ENCODE measurements around the gene TMEM259. TPM values are rescaled to one million over a fixed set of nuclear protein-coding genes. Genes with fewer than 3 reads are reported as not detected.

Gene TMEM259
- total and polyA plus RNA-seq, 2 experiments from 2014 or later, result 82.8 to 196 TPM

DNA sequence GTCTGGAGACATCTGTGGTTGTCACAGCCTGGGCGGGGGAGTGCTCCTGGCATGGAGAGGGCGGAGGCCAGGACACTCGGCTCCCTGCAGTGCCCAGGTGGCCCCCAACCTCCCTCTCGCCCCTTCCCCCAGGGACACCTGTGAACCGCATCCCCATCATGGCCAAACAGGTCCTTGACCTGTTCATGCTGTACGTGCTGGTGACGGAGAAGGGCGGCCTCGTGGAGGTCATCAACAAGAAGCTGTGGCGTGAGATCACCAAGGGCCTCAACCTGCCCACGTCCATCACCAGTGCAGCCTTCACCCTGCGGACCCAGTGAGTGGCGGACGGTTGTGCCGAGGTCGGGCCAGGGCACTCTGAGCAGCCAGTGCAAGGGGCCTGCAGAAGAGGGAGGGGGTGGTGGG, 56.8 kb downstream of the TMEM259 start:
- DNase-seq (ENCODE audit: low spot score), result no peak
- H3K27me3 Mint-ChIP-seq (ENCODE audit: insufficient read depth, low read depth, poor library complexity), result peaks cover 17% of the 10 kb centered on the region
- no peak overlapping the region for H3K27ac Mint-ChIP-seq
- H3K36me3 ChIP-seq (ENCODE audit: insufficient read depth), result peaks cover 16% of the 10 kb centered on the region
- no peaks in the 10 kb centered on the region for H3K9me2 ChIP-seq (ENCODE audit: insufficient read depth)
- no peak overlapping the region for H3K27ac ChIP-seq (ENCODE audit: low read depth)
- H2AFZ ChIP-seq, result no peak overlapping the region
- no peaks in the 10 kb centered on the region for H3K4me1 ChIP-seq (ENCODE audit: insufficient read depth)
- H3F3A ChIP-seq (replicated peaks; ENCODE audit: low read depth), result 0 out of 2 replicates have a peak, but pooled peaks cover 7% of the 10 kb centered on the region
- no peak for ATAC-seq
- peaks cover 12% of the 10 kb centered on the region for H3K4me1 Mint-ChIP-seq
- no peak overlapping the region for H3K4me3 Mint-ChIP-seq
- no peak overlapping the region for H3K4me3 ChIP-seq
- no peaks in the 10 kb centered on the region for H3K79me2 ChIP-seq (replicated peaks; ENCODE audit: insufficient read depth)
- no peaks in the 10 kb centered on the region for H3K27me3 ChIP-seq (ENCODE audit: insufficient read depth)
- no peak for TF ChIP-seq ZNF114 (CRISPR knock-in tag; IDR thresholded peaks at IDR 0.05)
- TF ChIP-seq, protein P1, sequence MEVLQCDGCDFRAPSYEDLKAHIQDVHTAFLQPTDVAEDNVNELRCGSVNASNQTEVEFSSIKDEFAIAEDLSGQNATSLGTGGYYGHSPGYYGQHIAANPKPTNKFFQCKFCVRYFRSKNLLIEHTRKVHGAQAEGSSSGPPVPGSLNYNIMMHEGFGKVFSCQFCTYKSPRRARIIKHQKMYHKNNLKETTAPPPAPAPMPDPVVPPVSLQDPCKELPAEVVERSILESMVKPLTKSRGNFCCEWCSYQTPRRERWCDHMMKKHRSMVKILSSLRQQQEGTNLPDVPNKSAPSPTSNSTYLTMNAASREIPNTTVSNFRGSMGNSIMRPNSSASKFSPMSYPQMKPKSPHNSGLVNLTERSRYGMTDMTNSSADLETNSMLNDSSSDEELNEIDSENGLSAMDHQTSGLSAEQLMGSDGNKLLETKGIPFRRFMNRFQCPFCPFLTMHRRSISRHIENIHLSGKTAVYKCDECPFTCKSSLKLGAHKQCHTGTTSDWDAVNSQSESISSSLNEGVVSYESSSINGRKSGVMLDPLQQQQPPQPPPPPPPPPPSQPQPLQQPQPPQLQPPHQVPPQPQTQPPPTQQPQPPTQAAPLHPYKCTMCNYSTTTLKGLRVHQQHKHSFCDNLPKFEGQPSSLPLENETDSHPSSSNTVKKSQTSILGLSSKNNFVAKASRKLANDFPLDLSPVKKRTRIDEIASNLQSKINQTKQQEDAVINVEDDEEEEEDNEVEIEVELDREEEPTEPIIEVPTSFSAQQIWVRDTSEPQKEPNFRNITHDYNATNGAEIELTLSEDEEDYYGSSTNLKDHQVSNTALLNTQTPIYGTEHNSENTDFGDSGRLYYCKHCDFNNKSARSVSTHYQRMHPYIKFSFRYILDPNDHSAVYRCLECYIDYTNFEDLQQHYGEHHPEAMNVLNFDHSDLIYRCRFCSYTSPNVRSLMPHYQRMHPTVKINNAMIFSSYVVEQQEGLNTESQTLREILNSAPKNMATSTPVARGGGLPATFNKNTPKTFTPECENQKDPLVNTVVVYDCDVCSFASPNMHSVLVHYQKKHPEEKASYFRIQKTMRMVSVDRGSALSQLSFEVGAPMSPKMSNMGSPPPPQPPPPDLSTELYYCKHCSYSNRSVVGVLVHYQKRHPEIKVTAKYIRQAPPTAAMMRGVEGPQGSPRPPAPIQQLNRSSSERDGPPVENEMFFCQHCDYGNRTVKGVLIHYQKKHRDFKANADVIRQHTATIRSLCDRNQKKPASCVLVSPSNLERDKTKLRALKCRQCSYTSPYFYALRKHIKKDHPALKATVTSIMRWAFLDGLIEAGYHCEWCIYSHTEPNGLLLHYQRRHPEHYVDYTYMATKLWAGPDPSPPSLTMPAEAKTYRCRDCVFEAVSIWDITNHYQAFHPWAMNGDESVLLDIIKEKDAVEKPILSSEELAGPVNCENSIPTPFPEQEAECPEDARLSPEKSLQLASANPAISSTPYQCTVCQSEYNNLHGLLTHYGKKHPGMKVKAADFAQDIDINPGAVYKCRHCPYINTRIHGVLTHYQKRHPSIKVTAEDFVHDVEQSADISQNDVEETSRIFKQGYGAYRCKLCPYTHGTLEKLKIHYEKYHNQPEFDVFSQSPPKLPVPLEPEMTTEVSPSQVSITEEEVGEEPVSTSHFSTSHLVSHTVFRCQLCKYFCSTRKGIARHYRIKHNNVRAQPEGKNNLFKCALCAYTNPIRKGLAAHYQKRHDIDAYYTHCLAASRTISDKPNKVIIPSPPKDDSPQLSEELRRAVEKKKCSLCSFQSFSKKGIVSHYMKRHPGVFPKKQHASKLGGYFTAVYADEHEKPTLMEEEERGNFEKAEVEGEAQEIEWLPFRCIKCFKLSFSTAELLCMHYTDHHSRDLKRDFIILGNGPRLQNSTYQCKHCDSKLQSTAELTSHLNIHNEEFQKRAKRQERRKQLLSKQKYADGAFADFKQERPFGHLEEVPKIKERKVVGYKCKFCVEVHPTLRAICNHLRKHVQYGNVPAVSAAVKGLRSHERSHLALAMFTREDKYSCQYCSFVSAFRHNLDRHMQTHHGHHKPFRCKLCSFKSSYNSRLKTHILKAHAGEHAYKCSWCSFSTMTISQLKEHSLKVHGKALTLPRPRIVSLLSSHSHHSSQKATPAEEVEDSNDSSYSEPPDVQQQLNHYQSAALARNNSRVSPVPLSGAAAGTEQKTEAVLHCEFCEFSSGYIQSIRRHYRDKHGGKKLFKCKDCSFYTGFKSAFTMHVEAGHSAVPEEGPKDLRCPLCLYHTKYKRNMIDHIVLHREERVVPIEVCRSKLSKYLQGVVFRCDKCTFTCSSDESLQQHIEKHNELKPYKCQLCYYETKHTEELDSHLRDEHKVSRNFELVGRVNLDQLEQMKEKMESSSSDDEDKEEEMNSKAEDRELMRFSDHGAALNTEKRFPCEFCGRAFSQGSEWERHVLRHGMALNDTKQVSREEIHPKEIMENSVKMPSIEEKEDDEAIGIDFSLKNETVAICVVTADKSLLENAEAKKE (CRISPR knock-in tag; IDR thresholded peaks at IDR 0.05), result no peak
- no peak for TF ChIP-seq ZNF331 (CRISPR knock-in tag; IDR thresholded peaks at IDR 0.05; ENCODE audit: low read depth)
- TF ChIP-seq CREB1 (CRISPR knock-in tag; IDR thresholded peaks at IDR 0.05; ENCODE audit: low read depth), result no peak
- TF ChIP-seq, protein P2, sequence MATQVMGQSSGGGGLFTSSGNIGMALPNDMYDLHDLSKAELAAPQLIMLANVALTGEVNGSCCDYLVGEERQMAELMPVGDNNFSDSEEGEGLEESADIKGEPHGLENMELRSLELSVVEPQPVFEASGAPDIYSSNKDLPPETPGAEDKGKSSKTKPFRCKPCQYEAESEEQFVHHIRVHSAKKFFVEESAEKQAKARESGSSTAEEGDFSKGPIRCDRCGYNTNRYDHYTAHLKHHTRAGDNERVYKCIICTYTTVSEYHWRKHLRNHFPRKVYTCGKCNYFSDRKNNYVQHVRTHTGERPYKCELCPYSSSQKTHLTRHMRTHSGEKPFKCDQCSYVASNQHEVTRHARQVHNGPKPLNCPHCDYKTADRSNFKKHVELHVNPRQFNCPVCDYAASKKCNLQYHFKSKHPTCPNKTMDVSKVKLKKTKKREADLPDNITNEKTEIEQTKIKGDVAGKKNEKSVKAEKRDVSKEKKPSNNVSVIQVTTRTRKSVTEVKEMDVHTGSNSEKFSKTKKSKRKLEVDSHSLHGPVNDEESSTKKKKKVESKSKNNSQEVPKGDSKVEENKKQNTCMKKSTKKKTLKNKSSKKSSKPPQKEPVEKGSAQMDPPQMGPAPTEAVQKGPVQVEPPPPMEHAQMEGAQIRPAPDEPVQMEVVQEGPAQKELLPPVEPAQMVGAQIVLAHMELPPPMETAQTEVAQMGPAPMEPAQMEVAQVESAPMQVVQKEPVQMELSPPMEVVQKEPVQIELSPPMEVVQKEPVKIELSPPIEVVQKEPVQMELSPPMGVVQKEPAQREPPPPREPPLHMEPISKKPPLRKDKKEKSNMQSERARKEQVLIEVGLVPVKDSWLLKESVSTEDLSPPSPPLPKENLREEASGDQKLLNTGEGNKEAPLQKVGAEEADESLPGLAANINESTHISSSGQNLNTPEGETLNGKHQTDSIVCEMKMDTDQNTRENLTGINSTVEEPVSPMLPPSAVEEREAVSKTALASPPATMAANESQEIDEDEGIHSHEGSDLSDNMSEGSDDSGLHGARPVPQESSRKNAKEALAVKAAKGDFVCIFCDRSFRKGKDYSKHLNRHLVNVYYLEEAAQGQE (IDR thresholded peaks at IDR 0.05; ENCODE audit: unreplicated experiment), result no peak
- peaks cover 68% of the 10 kb centered on the region for H3K36me3 Mint-ChIP-seq (ENCODE audit: low read depth)
- no peaks in the 10 kb centered on the region for H4K20me1 ChIP-seq (replicated peaks; ENCODE audit: insufficient read depth)
- H3K9me3 Mint-ChIP-seq, result peaks cover 14% of the 10 kb centered on the region; the same call in 2 of the 3 replicates
- H3K4me2 ChIP-seq, result no peak overlapping the region

All from GM23338 (cell line).